Colon (tissue), 2 donors: ENCODE results near the gene LIMS1.
"Not testable (repeated sequence)": the region's sequence is repeated elsewhere in the genome, so short reads cannot be mapped to it uniquely, and the experiment has no call there.

Source experiments
- FAIRE-seq: peaks from 2 replicates; lab custom pipeline; 2012; peaks lifted over from hg19 to GRCh38; lab: Jason Lieb, UNC
- donor health status: control.
- donor health status: control.

The LIMS1 gene

GRCh38 chr2:108553209-108553919 is 19.1 kb downstream of the LIMS1 start:
- no peak for FAIRE-seq

GRCh38 chr2:108554528-108554927 is 20.3 kb downstream of the LIMS1 start:
- FAIRE-seq, result no peak

- no peak for FAIRE-seq
These were observed 21.3 kb downstream of the LIMS1 start for GRCh38 chr2:108555572-108555971.

- not testable (repeated sequence) for FAIRE-seq
These were observed 22.3 kb downstream of the LIMS1 start for GRCh38 chr2:108556581-108556980.

GRCh38 chr2:108560241-108560811 is 26.1 kb downstream of the LIMS1 start:
- no peak for FAIRE-seq

GRCh38 chr2:108560895-108561530 is 26.7 kb downstream of the LIMS1 start:
- no peak for FAIRE-seq

GRCh38 chr2:108562274-108562673 is 28.0 kb downstream of the LIMS1 start:
- no peak for FAIRE-seq

GRCh38 chr2:108564510-108564909 is 30.2 kb downstream of the LIMS1 start:
- no peak for FAIRE-seq

- no peak for FAIRE-seq
These were observed 31.6 kb downstream of the LIMS1 start for GRCh38 chr2:108565778-108566375.

GRCh38 chr2:108570416-108570815 is 36.1 kb downstream of the LIMS1 start:
- no peak for FAIRE-seq

- FAIRE-seq, result no peak
These were observed 37.0 kb downstream of the LIMS1 start for GRCh38 chr2:108571286-108571685.

- no peak for FAIRE-seq
These were observed 38.8 kb downstream of the LIMS1 start for GRCh38 chr2:108573061-108573460.

GRCh38 chr2:108574332-108574731 is 40.1 kb downstream of the LIMS1 start:
- no peak for FAIRE-seq

GRCh38 chr2:108575132-108575966 is 41.1 kb downstream of the LIMS1 start:
- FAIRE-seq, result no peak

- FAIRE-seq, result no peak
These were observed 42.8 kb downstream of the LIMS1 start for GRCh38 chr2:108577099-108577498.

- no peak for FAIRE-seq
These were observed 45.4 kb downstream of the LIMS1 start for GRCh38 chr2:108579623-108580022.

GRCh38 chr2:108580050-108580449 is 45.8 kb downstream of the LIMS1 start:
- no peak for FAIRE-seq

- FAIRE-seq, result no peak
These were observed 49.7 kb downstream of the LIMS1 start for GRCh38 chr2:108583903-108584520.

- FAIRE-seq, result no peak
These were observed 51.2 kb downstream of the LIMS1 start for GRCh38 chr2:108585436-108585835.

GRCh38 chr2:108586116-108586515 is 51.8 kb downstream of the LIMS1 start:
- FAIRE-seq, result no peak

GRCh38 chr2:108586631-108587030 is 52.4 kb downstream of the LIMS1 start:
- no peak for FAIRE-seq

- FAIRE-seq, result no peak
These were observed 53.4 kb downstream of the LIMS1 start for GRCh38 chr2:108587621-108588020.
